PC-3 (cell line): ENCODE data around the gene KRTAP10-2.

ENCODE experiments used
- CTCF ChIP-seq: fragments of 300-600 bp; sonication (generic); conservative IDR thresholded peaks from 2 replicates; pipeline ENCODE4 v1.5.1; 2017; ENCODE audit warnings: antibody characterized with exemption, low read depth, mild to moderate bottlenecking, low read length
- EZH2 ChIP-seq: fragments of 300-600 bp; sonication (generic); IDR thresholded peaks from one replicate; pipeline ENCODE4 v1.6.1; 2017; ENCODE audit warnings: antibody characterized with exemption, mild to moderate bottlenecking, low read length; ENCODE audit not compliant: unreplicated experiment
- EZH2phosphoT487 ChIP-seq: fragments of 300-600 bp; sonication (generic); IDR thresholded peaks from 2 replicates; pipeline ENCODE4 v1.6.1; 2018; ENCODE audit warnings: mild to moderate bottlenecking, antibody characterized with exemption, low read length, borderline replicate concordance

- TF ChIP-seq CTCF, result no peak
- no peak for TF ChIP-seq EZH2phosphoT487
- TF ChIP-seq EZH2, result no peak
Measured at GRCh38 chr21:44507673-44508425, 43.5 kb downstream of the KRTAP10-2 start.
